Measurements from ENCODE around the gene CALU.

GRCh38 chr7:128770233-128770632, 31.1 kb downstream of the CALU start:
- TF ChIP-seq CTCF (IDR thresholded peaks at IDR 0.05; ENCODE audit: insufficient read depth, low read length, poor library complexity, severe bottlenecking), result no peak
- TF ChIP-seq EZH2phosphoT487 (conservative IDR thresholded peaks at IDR 0.05; ENCODE audit: low read length), result no peak

Data from SU-DHL-6 (cell line).